DOHH2 (cell line): ENCODE results near the gene RALGPS2.

Source experiments
- CTCF ChIP-seq: fragments of 200-600 bp; sonication (generic); IDR thresholded peaks from one replicate; pipeline ENCODE4 v1.5.1; 2014; ENCODE audit warnings: antibody characterized with exemption, mild to moderate bottlenecking, low read depth, low read length; ENCODE audit not compliant: poor library complexity, severe bottlenecking
- EZH2phosphoT487 ChIP-seq: fragments of 200-600 bp; sonication (generic); IDR thresholded peaks from 2 replicates; pipeline ENCODE4 v1.6.1; 2017; ENCODE audit warnings: borderline replicate concordance, mild to moderate bottlenecking, antibody characterized with exemption, low read length, moderate library complexity, mixed read lengths

DNA sequence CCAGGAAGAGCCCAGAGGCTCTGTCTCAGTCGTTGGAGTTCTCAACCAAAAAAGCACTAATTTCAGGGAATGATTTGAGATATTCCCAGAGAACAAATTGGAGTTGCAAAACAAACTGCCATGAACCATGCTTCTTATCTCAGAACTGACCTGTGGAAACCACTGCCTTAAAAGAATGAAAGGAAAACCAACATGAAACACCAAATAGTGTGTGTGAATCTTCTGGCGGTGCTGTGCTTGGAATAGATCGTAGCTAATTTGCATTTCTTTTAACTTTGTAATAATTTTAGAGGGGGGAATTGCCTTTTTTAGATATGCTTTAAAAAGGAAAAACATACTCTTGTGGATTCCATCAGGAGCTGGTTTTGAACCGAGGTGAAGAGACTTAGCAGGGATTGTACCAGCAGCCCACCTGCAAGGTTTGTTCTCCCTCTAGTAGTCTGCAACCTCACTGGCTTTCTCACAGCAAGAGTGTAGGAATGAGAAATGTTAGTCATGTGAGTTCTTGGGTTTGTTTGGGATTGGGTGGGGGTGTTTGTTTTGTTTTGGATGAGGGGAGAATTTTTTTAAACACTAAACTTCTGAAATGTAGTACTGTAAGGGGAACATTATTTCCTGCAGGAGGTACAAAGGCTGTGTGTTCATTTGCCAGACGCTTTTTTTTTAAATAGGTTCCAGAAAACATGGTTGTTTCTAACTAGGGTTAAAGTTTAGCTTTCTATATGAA lies 191.6 kb downstream of the RALGPS2 start:
- TF ChIP-seq EZH2phosphoT487, result no peak
- no peak for TF ChIP-seq CTCF
